HEK293T (cell line): Measurements from ENCODE around the gene CAPN2.

Experiments
- CTCF ChIA-PET: fragments of 350-600 bp; formaldehyde crosslinking; extraction: SDS; loops from one replicate; lab custom pipeline; 2021; ENCODE audit warnings: antibody characterized with exemption, inconsistent platforms; lab: Yijun Ruan, JAX
- POLR2A ChIA-PET: fragments of 350-600 bp; formaldehyde crosslinking; extraction: SDS; loops from one replicate; lab custom pipeline; 2020; ENCODE audit warnings: antibody characterized with exemption, inconsistent platforms; lab: Yijun Ruan, JAX
- DNase-seq: peaks from one replicate; pipeline ENCODE4 v3.0.0; 2012; ENCODE audit warnings: mixed read lengths; ENCODE audit errors: extremely low spot score
- ARNT ChIP-seq: fragments of 450-650 bp; IDR thresholded peaks from 2 replicates; pipeline ENCODE4 v1.6.1; 2017; ENCODE audit warnings: mild to moderate bottlenecking
- BHLHE40 ChIP-seq: fragments of 450-650 bp; IDR thresholded peaks from 2 replicates; pipeline ENCODE4 v1.6.1; 2016; ENCODE audit warnings: mild to moderate bottlenecking, moderate library complexity, borderline replicate concordance
- CTBP1 ChIP-seq: fragments of 450-650 bp; IDR thresholded peaks from 2 replicates; pipeline ENCODE4 v1.6.1; 2016; ENCODE audit warnings: borderline replicate concordance
- ELF4 ChIP-seq: fragments of 450-650 bp; IDR thresholded peaks from 2 replicates; pipeline ENCODE4 v1.6.1; 2017; ENCODE audit warnings: antibody characterized with exemption
- FOXA1 ChIP-seq: fragments of 450-650 bp; IDR thresholded peaks from 2 replicates; pipeline ENCODE4 v1.6.1; 2016; ENCODE audit warnings: mild to moderate bottlenecking
- FOXK2 ChIP-seq: fragments of 450-650 bp; IDR thresholded peaks from 2 replicates; pipeline ENCODE4 v1.6.1; 2016; ENCODE audit warnings: mild to moderate bottlenecking
- FOXM1 ChIP-seq: fragments of 450-650 bp; IDR thresholded peaks from 2 replicates; pipeline ENCODE4 v1.6.1; 2017; ENCODE audit warnings: mild to moderate bottlenecking, borderline replicate concordance
- HDGF ChIP-seq: fragments of 450-650 bp; IDR thresholded peaks from 2 replicates; pipeline ENCODE4 v1.6.1; 2017; ENCODE audit warnings: antibody characterized with exemption, borderline replicate concordance
- L3MBTL2 ChIP-seq: fragments of 450-650 bp; conservative IDR thresholded peaks from 2 replicates; pipeline ENCODE4 v1.6.1; 2016; ENCODE audit warnings: mild to moderate bottlenecking
- LEF1 ChIP-seq: fragments of 450-650 bp; IDR thresholded peaks from 2 replicates; pipeline ENCODE4 v1.6.1; 2017; ENCODE audit warnings: mild to moderate bottlenecking, borderline replicate concordance
- NFRKB ChIP-seq: fragments of 450-650 bp; IDR thresholded peaks from 2 replicates; pipeline ENCODE4 v1.6.1; 2016; ENCODE audit warnings: mild to moderate bottlenecking, moderate library complexity
- SP1 ChIP-seq: fragments of 450-650 bp; IDR thresholded peaks from 2 replicates; pipeline ENCODE4 v1.6.1; 2017
- SUZ12 ChIP-seq: fragments of 450-650 bp; IDR thresholded peaks from 2 replicates; pipeline ENCODE4 v1.6.1; 2016; ENCODE audit warnings: mild to moderate bottlenecking
- TARDBP ChIP-seq: fragments of 450-650 bp; IDR thresholded peaks from 2 replicates; pipeline ENCODE4 v1.6.1; 2016
- ZNF384 ChIP-seq: fragments of 450-650 bp; IDR thresholded peaks from 2 replicates; pipeline ENCODE4 v1.6.1; 2016
- TF ChIP-seq, protein P1 (sequence below): fragments of 450-650 bp; IDR thresholded peaks from 2 replicates; pipeline ENCODE4 v1.6.1; 2016

The CAPN2 gene

DNA sequence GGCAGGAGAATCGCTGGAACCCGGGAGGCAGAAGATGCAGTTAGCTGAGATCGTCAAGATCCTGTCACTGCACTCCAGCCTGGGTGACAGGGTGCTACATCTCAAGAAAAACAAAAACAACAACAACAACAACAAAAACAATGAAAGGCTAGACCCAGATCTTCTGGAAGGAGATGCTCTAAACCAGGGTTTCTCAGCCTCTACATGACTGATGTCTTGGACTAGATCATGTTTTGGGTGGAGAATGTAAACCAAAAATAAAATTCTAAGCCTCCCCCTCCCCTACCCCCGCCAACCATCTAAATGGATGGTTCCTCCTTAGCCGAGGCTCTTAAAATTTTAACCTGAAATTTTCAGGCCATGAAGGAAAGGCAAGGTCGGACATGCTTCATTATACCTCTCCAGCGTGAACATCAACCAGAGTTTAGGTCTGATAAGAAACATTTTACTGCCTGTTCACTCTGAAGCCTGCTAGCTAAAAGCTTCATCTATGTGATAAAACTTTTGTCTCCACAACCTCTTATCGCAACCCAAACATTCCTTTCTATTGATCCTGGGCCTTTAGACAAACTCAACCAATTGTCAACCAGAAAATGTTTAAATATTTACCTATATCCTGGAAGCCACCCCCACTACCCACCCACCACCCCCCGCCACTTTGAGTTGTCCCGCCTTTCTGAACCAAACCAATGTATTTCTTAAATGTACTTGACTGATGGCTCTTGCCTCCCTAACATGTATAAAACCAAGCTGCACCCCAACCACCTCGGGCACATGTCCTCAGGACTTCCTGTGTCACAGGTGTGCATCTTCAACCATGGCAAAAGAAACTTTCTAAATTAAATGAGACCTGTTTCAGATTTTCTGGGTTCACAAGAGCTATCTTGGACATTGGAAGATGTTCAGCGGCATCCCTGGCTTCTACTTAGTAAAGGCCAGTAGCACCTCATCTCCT lies 1.9 kb upstream of the CAPN2 start:
- no peak for DNase-seq
- CTCF ChIA-PET, result interaction anchor here (0.6 to 1.7 kb wide), 3 partner anchors 9 to 754 kb away, joined by 3 to 9 read pairs (median 3); no protein-coding TSS in a partner anchor
- TF ChIP-seq CTBP1, result no peak
- TF ChIP-seq FOXA1, result no peak
- TF ChIP-seq ARNT, result no peak
- TF ChIP-seq NFRKB, result no peak
- no peak for TF ChIP-seq FOXK2
- TF ChIP-seq FOXM1, result no peak
- no peak for TF ChIP-seq LEF1
- TF ChIP-seq ELF4, result no peak
- no peak for TF ChIP-seq ZNF384
- no peak for TF ChIP-seq TARDBP
- no peak for TF ChIP-seq HDGF
- POLR2A ChIA-PET, result no interaction called here

DNA sequence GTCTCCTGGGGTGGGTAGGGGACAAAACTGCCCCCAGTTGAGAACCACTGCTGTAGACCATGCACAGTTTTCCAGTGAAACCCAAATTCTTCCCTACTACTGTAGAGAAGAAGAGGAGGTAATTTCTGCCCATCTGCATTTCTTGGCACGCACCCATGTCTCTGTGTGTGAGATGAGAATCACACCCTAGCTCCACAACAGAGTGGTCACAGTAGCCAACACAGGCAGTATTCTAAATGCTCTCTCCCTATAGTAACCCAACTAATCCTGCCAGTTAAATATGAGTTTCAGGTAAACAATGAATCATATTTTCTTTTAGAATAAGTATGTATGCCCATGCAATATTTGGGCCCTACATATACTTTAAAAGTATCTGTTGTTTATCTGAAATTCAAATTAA lies 1.2 kb upstream of the CAPN2 start:
- ChIA-PET CTCF (interaction anchor here (1.5 to 1.7 kb wide), 2 partner anchors 10 to 38 kb away, joined by 3 to 9 read pairs; no protein-coding TSS in a partner anchor), POLR2A (no interaction called here)
- no peak for TF ChIP-seq FOXA1
- TF ChIP-seq FOXK2, result no peak
- no peak for DNase-seq

DNA sequence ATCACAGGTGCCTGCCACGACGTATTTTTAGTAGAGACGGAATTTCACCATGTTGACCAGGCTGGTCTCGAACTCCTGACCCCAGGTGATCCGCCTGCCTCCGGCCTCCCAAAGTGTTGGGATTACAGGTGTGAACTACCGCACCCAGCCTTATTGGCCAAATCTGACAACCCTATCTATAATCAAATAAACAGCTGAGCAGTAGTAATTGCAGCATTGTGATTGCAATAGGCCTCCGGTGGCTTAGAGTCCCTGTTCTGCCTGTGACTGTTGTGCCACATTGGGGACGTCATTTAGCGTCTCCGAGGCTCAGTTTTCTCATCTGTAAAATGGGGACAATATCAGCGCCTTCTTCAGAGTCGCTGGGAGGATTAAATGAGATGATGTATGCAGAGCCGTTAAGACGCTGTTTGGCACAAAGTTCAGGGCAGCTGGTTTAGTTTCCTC lies 569 bp upstream of the CAPN2 start:
- TF ChIP-seq FOXA1, result no peak
- TF ChIP-seq ELF4, result no peak
- no peak for TF ChIP-seq HDGF
- no peak for TF ChIP-seq FOXM1
- TF ChIP-seq LEF1, result no peak
- no peak for TF ChIP-seq ZNF384
- TF ChIP-seq L3MBTL2, result no peak
- no peak for TF ChIP-seq SP1
- TF ChIP-seq ARNT, result no peak
- no peak for TF ChIP-seq SUZ12
- TF ChIP-seq TARDBP, result no peak
- no peak for TF ChIP-seq BHLHE40
- no peak for TF ChIP-seq CTBP1
- TF ChIP-seq NFRKB, result no peak
- TF ChIP-seq FOXK2, result no peak
- TF ChIP-seq, protein P1, sequence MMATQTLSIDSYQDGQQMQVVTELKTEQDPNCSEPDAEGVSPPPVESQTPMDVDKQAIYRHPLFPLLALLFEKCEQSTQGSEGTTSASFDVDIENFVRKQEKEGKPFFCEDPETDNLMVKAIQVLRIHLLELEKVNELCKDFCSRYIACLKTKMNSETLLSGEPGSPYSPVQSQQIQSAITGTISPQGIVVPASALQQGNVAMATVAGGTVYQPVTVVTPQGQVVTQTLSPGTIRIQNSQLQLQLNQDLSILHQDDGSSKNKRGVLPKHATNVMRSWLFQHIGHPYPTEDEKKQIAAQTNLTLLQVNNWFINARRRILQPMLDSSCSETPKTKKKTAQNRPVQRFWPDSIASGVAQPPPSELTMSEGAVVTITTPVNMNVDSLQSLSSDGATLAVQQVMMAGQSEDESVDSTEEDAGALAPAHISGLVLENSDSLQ, result no peak
- ChIA-PET POLR2A (interaction anchor here (1.0 to 2.4 kb wide), 2 partner anchors 10 to 12 kb away, joined by 3 to 7 read pairs; no protein-coding TSS in a partner anchor), CTCF (interaction anchor here (1.0 kb wide), 1 partner anchor 38 kb away, joined by 6 read pairs; no protein-coding TSS in a partner anchor)
- no peak for DNase-seq

DNA sequence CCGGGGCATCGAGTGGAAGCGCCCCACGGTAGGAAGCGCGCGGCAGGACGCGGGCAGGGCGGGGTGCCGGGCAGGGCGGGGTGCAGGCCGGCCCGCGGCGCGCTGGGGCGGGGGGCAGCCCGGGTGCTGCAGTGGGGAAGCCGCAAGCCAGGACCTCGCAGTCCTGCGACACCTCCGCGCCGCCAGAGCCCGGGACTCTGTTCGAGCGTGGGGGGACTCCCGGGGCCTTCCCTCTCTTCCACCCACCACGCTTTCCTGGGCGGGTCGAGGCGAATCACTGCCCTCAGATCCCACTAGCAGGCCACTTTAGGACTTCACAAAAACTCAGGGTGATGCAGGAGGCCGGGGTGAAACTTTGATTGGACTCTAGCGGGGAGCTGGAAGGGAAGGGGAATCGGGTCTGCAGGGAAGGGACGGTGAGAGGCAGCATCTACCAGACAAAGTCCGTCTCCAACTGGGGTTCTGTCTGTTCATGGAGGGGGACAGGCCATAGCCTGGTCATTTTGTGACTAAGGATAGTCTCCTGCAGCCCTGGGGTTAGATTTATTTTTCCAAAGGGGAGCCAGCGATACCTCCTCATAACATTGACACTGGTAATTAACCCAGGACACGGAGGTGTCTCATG lies 623 bp downstream of the CAPN2 start:
- CTCF ChIA-PET, result interaction anchor here (0.5 to 1.2 kb wide), 6 partner anchors 12 to 794 kb away, joined by 3 to 6 read pairs (median 3); no protein-coding TSS in a partner anchor
- TF ChIP-seq CTBP1, result no peak
- POLR2A ChIA-PET, result interaction anchor here (0.6 to 2.4 kb wide), 7 partner anchors 11 to 38 kb away, joined by 3 to 8 read pairs (median 3); no protein-coding TSS in a partner anchor
- DNase-seq, result peak; percentile 58

DNA sequence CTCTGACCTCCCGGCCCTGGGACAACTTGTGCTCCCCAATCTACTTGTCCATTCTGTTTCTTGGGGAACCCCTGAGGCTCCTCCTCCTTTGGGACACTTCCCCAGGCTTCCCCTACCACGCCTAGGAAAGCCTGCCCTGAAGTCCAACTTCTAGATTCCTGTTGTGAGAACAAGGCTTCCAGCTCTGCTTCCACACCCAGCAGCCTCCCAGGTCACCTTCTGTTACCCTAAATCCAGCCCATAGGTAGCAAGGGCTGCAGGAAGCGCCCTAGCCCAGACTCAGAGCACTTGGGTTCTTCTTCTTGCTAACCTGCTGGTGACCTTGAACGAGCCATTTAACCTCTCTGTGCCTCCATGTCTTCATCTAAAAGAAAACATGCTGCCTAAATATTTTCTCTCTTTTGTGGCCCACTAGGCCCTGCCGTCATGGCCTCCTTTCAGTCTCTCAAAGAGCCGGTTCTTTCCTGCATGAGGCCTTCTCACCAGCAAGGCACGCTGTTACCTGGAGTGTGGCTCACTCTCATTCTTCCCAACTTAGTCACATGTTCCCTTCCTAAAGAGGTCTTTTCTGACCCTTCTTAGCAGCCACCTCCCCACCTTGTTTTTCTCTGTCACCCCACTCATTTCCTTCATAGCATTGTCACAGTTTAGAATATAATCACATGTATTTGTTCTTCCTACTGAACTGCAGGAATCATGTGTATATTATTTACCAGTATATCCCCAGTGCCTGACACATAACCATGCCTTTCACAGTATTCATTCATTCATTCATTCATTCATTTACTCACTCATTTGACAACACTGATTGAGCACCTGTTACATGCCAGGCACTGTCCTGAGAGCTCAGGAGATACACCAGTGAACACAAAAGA lies 1.4 kb downstream of the CAPN2 start:
- CTCF ChIA-PET, result interaction anchor here (0.8 to 1.2 kb wide), 3 partner anchors 12 to 24 kb away, joined by 3 to 4 read pairs (median 3); no protein-coding TSS in a partner anchor
- no peak for DNase-seq
- POLR2A ChIA-PET, result interaction anchor here (0.6 to 2.4 kb wide), 6 partner anchors 10 to 37 kb away, joined by 3 to 8 read pairs (median 4); no protein-coding TSS in a partner anchor
- no peak for TF ChIP-seq BHLHE40
- no peak; the same call in 1 of the 2 replicates for TF ChIP-seq L3MBTL2
- no peak for TF ChIP-seq ELF4
- no peak for TF ChIP-seq HDGF
- TF ChIP-seq FOXM1, result no peak

DNA sequence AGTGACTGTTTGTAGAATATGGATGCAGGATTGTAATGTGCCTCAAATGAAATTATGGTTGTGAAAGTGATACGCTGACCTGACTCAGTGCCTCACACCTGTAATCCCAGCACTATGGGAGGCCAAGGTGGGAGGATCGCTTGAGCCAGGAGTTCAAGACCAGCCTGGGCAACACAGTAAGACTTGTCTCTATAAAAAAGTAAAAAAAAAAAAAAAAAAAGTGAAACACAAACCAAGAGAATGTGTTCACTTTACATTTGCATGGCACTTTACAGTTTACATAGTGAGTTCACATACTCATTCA lies 2.0 kb downstream of the CAPN2 start:
- POLR2A ChIA-PET, result no interaction called here
- CTCF ChIA-PET, result no interaction called here
- no peak for DNase-seq
- TF ChIP-seq BHLHE40 (no peak), HDGF (no peak), CTBP1 (no peak), LEF1 (no peak), TARDBP (no peak)
